HG02973 (cell line): ENCODE data around the gene NAV3.

Experiments used
- ATAC-seq: cut with Tn5 transposase; IDR thresholded peaks from one replicate; pipeline ENCODE4 v1.9.1; 2021; ENCODE audit warnings: moderate library complexity; ENCODE audit not compliant: unreplicated experiment

The NAV3 gene

GRCh38 chr12:77925536-77926108 is 94.9 kb downstream of the NAV3 start:
- ATAC-seq: peak; percentile 100

- no peak for ATAC-seq
Measured at GRCh38 chr12:77928078-77928477, 97.4 kb downstream of the NAV3 start.

- ATAC-seq: no peak
Measured at GRCh38 chr12:77932216-77932615, 101.5 kb downstream of the NAV3 start.

GRCh38 chr12:77938301-77938700 is 107.6 kb downstream of the NAV3 start:
- no peak for ATAC-seq

GRCh38 chr12:77940011-77940423 is 109.3 kb downstream of the NAV3 start:
- ATAC-seq: no peak

- no peak for ATAC-seq
Measured at GRCh38 chr12:77940567-77940966, 109.9 kb downstream of the NAV3 start.

GRCh38 chr12:77941401-77941800 is 110.7 kb downstream of the NAV3 start:
- no peak for ATAC-seq

- no peak for ATAC-seq
Measured at GRCh38 chr12:77943466-77943865, 112.8 kb downstream of the NAV3 start.

GRCh38 chr12:77946541-77947061 is 115.9 kb downstream of the NAV3 start:
- ATAC-seq: no peak

- no peak for ATAC-seq
Measured at GRCh38 chr12:77947330-77947729, 116.6 kb downstream of the NAV3 start.

GRCh38 chr12:77947746-77948145 is 117.1 kb downstream of the NAV3 start:
- no peak for ATAC-seq

- ATAC-seq: no peak
Measured at GRCh38 chr12:77949943-77950342, 119.2 kb downstream of the NAV3 start.

- no peak for ATAC-seq
Measured at GRCh38 chr12:77953528-77954205, 123.0 kb downstream of the NAV3 start.

GRCh38 chr12:77954206-77954555 is 123.5 kb downstream of the NAV3 start:
- ATAC-seq: no peak

GRCh38 chr12:77957062-77957461 is 126.4 kb downstream of the NAV3 start:
- no peak for ATAC-seq

- ATAC-seq: no peak
Measured at GRCh38 chr12:77963576-77964178, 133.0 kb downstream of the NAV3 start.

- no peak for ATAC-seq
Measured at GRCh38 chr12:77965790-77966189, 135.1 kb downstream of the NAV3 start.

GRCh38 chr12:77968021-77968420 is 137.3 kb downstream of the NAV3 start:
- ATAC-seq: no peak

GRCh38 chr12:77968571-77968970 is 137.9 kb downstream of the NAV3 start:
- no peak for ATAC-seq

- ATAC-seq: no peak
Measured at GRCh38 chr12:77973579-77973978, 142.9 kb downstream of the NAV3 start.

- ATAC-seq: no peak
Measured at GRCh38 chr12:77974645-77975044, 144.0 kb downstream of the NAV3 start.

- ATAC-seq: no peak
Measured at GRCh38 chr12:77979597-77980250, 149.0 kb downstream of the NAV3 start.
